SU-DHL-6 (cell line): ENCODE results near the gene AGTRAP.

Experiments
- H2AFZ ChIP-seq: fragments of 200-600 bp; sonication (generic); 2 replicates; pipeline ENCODE4 v1.6.1; 2014; ENCODE audit warnings: low read depth, mild to moderate bottlenecking, moderate library complexity, mixed read lengths, antibody characterized with exemption, low read length; ENCODE audit not compliant: severe bottlenecking
- H3F3A ChIP-seq: fragments of 200-600 bp; shearing (Covaris generic); 2 replicates; pipeline ENCODE4 v1.6.0; 2016; ENCODE audit warnings: antibody characterized with exemption, mild to moderate bottlenecking; ENCODE audit not compliant: insufficient read depth
- H3K27ac ChIP-seq: fragments of 200-600 bp; sonication (generic); 2 replicates; pipeline ENCODE4 v1.5.1; 2016; ENCODE audit warnings: low read depth, mild to moderate bottlenecking, low read length, moderate library complexity, mixed read lengths
- H3K27me3 ChIP-seq: fragments of 200-600 bp; sonication (generic), shearing (Covaris generic); 2 replicates; pipeline ENCODE4 v1.6.0; 2014; ENCODE audit warnings: mild to moderate bottlenecking, low read length
- H3K36me3 ChIP-seq: fragments of 200-600 bp; sonication (generic); 2 replicates; pipeline ENCODE4 v1.6.1; 2014; ENCODE audit warnings: mild to moderate bottlenecking, low read length, mixed read lengths
- H3K4me2 ChIP-seq: fragments of 300-600, 200-600 bp; shearing (Covaris generic), sonication (generic); 2 replicates; pipeline ENCODE4 v1.6.0; 2014; ENCODE audit warnings: low read length, low read depth, mild to moderate bottlenecking; ENCODE audit not compliant: poor library complexity, severe bottlenecking
- H3K4me3 ChIP-seq: fragments of 200-600 bp; sonication (generic); 2 replicates; pipeline ENCODE4 v1.5.1; 2014; ENCODE audit warnings: antibody characterized with exemption, low read length, mild to moderate bottlenecking, mixed read lengths; ENCODE audit not compliant: insufficient read depth, poor library complexity, severe bottlenecking
- H3K79me2 ChIP-seq: fragments of 200-600 bp; sonication (generic); 2 replicates; pipeline ENCODE4 v1.6.1; 2014; ENCODE audit warnings: mild to moderate bottlenecking, low read length, moderate library complexity; ENCODE audit not compliant: insufficient read depth
- H3K9ac ChIP-seq: fragments of 200-600 bp; sonication (generic); 2 replicates; pipeline ENCODE4 v1.7.0; 2014; ENCODE audit warnings: mild to moderate bottlenecking, low read length
- H3K9me2 ChIP-seq: fragments of 200-600 bp; sonication (generic); replicated peaks from 2 replicates; pipeline ENCODE4 v1.6.1; 2014; ENCODE audit warnings: low read length; ENCODE audit not compliant: insufficient read depth
- H3K9me3 ChIP-seq: fragments of 200-600 bp; sonication (generic); 2 replicates; pipeline ENCODE4 v1.6.1; 2014; ENCODE audit warnings: low read length, mixed read lengths; ENCODE audit not compliant: insufficient read depth
- H4K20me1 ChIP-seq: fragments of 200-600 bp; sonication (generic); 2 replicates; pipeline ENCODE4 v1.6.1; 2014; ENCODE audit warnings: low read depth, mild to moderate bottlenecking, antibody characterized with exemption, low read length, moderate library complexity, mixed read lengths
- EZH2phosphoT487 ChIP-seq: fragments of 200-600 bp; sonication (generic), shearing (Covaris generic); conservative IDR thresholded peaks from 2 replicates; pipeline ENCODE4 v1.6.1; 2018; ENCODE audit warnings: mild to moderate bottlenecking, antibody characterized with exemption, low read length, moderate library complexity, mixed read lengths
- TF ChIP-seq, protein P1 (sequence below): fragments of 200-600 bp; sonication (generic); IDR thresholded peaks from one replicate; pipeline ENCODE4 v1.5.1; 2017; ENCODE audit warnings: antibody characterized with exemption, mild to moderate bottlenecking, low read length, moderate library complexity; ENCODE audit not compliant: insufficient read depth, poor library complexity, severe bottlenecking

Gene AGTRAP

GRCh38 chr1:11693917-11694316 lies 42.0 kb upstream of the AGTRAP start:
- H3K4me3 ChIP-seq = no peak overlapping the region
- H3K9me3 ChIP-seq = no peaks in the 10 kb centered on the region
- H3K9me2 ChIP-seq = no peaks in the 10 kb centered on the region
- no peaks in the 10 kb centered on the region for H3K36me3 ChIP-seq
- H4K20me1 ChIP-seq = no peaks in the 10 kb centered on the region
- H3K9ac ChIP-seq = no peak overlapping the region
- TF ChIP-seq, protein P1, sequence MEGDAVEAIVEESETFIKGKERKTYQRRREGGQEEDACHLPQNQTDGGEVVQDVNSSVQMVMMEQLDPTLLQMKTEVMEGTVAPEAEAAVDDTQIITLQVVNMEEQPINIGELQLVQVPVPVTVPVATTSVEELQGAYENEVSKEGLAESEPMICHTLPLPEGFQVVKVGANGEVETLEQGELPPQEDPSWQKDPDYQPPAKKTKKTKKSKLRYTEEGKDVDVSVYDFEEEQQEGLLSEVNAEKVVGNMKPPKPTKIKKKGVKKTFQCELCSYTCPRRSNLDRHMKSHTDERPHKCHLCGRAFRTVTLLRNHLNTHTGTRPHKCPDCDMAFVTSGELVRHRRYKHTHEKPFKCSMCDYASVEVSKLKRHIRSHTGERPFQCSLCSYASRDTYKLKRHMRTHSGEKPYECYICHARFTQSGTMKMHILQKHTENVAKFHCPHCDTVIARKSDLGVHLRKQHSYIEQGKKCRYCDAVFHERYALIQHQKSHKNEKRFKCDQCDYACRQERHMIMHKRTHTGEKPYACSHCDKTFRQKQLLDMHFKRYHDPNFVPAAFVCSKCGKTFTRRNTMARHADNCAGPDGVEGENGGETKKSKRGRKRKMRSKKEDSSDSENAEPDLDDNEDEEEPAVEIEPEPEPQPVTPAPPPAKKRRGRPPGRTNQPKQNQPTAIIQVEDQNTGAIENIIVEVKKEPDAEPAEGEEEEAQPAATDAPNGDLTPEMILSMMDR = no peak
- TF ChIP-seq EZH2phosphoT487 = no peak
- no peak overlapping the region for H2AFZ ChIP-seq
- H3F3A ChIP-seq = no peaks in the 10 kb centered on the region
- no peaks in the 10 kb centered on the region for H3K27me3 ChIP-seq
- H3K27ac ChIP-seq = no peak overlapping the region
- H3K79me2 ChIP-seq = no peaks in the 10 kb centered on the region
- H3K4me2 ChIP-seq = no peak overlapping the region

- Histone ChIP-seq H3K36me3 (no peaks in the 10 kb centered on the region), H3K9me2 (no peaks in the 10 kb centered on the region), H3K9ac (no peak overlapping the region), H4K20me1 (no peaks in the 10 kb centered on the region), H3K27ac (no peak overlapping the region), H3K79me2 (no peaks in the 10 kb centered on the region), H2AFZ (no peak overlapping the region), H3F3A (no peaks in the 10 kb centered on the region), H3K4me2 (no peak overlapping the region), H3K27me3 (no peaks in the 10 kb centered on the region), H3K4me3 (no peak overlapping the region), H3K9me3 (no peaks in the 10 kb centered on the region)
- TF ChIP-seq, protein P1 = no peak
- no peak for TF ChIP-seq EZH2phosphoT487
Measured at GRCh38 chr1:11695861-11696260, 40.1 kb upstream of the AGTRAP start.

DNA sequence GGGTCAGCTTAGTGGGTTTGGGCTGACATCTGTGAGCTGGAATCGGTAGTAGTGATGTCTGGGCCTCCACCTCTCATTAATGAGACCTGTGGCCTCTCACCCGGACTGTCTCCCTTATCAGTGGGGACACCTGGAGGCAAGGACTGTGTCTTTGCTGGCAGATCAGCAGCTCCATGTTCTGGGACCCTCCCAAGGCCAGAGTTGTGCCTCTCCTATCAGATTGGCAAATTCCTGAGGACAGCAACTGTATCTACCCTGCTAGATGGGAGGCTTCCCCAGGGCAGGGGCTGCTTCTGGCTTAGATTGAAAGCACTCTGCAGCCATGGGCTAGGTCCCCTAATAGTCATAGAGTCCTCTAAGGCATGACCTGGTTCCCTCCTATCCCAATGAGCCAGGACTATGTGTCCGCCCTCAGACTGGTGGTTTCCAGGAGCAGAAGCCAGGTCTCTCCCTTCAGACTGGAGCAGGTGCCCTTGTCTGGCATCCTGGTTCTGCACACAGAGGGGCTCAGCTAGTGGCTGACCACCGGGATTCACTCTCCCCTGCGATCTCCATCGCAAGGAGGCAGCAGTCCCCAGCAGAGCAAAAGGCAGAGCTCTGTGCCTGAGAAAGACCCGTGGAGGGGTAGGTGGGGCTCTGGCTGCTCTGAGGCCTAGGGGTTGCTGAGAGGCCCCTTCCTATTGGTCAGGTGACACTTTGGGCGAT lies 38.6 kb upstream of the AGTRAP start:
- Histone ChIP-seq H3K36me3 (no peaks in the 10 kb centered on the region), H3K27me3 (no peaks in the 10 kb centered on the region), H3K9ac (no peak overlapping the region), H3K9me3 (no peaks in the 10 kb centered on the region), H3K27ac (no peak overlapping the region), H3F3A (no peaks in the 10 kb centered on the region), H2AFZ (no peak overlapping the region), H3K4me3 (no peak overlapping the region), H3K9me2 (no peaks in the 10 kb centered on the region), H4K20me1 (no peaks in the 10 kb centered on the region), H3K4me2 (no peak overlapping the region), H3K79me2 (no peaks in the 10 kb centered on the region)
- TF ChIP-seq, protein P1 = no peak
- no peak for TF ChIP-seq EZH2phosphoT487
